Ovary (tissue), 9 donors: ENCODE results near the gene LEO1. TPM values are rescaled to one million over a fixed set of nuclear protein-coding genes. Genes with fewer than 3 reads are reported as not detected.

Experiments used
- DNase-seq, 5 donors: peaks; one replicate each; pipeline ENCODE4 v3.0.0-alpha.2; 2019 to 2020
- H3K27ac ChIP-seq, 2 donors: fragments of 200-600 bp; one replicate each; pipeline versions ENCODE4 v1.5.1 to v1.8.0; 2019 to 2022
- H3K27me3 ChIP-seq: fragments of 200-600 bp; one replicate; pipeline ENCODE4 v1.8.0; 2022
- H3K36me3 ChIP-seq: fragments of 200-600 bp; sonication (generic); one replicate; pipeline ENCODE4 v1.5.1; 2019
- H3K4me1 ChIP-seq: one replicate; pipeline ENCODE4 v1.8.1; 2013; ENCODE audit warnings: mild to moderate bottlenecking, moderate library complexity; ENCODE audit not compliant: insufficient read depth
- H3K4me3 ChIP-seq: fragments of 200-600 bp; sonication (generic); one replicate; pipeline ENCODE4 v1.5.1; 2017
- H3K9me3 ChIP-seq, 2 donors: fragments of 200-600 bp in 1 of 2; sonication (generic) in 1 of 2; one replicate each; pipeline versions ENCODE4 v1.5.1 to v1.8.1; 2013 to 2019; ENCODE audit warnings: mild to moderate bottlenecking in 1 of 2, moderate library complexity in 1 of 2
- EP300 ChIP-seq: sonication (generic); formaldehyde crosslinking; IDR thresholded peaks from one replicate; pipeline ENCODE4 v1.6.1; 2017; ENCODE audit warnings: antibody characterized with exemption
- POLR2A ChIP-seq: fragments of 450-650 bp; IDR thresholded peaks from one replicate; pipeline ENCODE4 v1.6.1; 2017; ENCODE audit warnings: antibody characterized with exemption, mild to moderate bottlenecking, moderate library complexity
- WGBS, 3 donors: extraction: QIAGEN DNeasy Blood & Tissue Kit in 1 of 3; methylation state at CpG; one replicate each; pipeline versions ENCODE4 v1.1.5 to v1.1.7; 2013 to 2017; 5-methylcytosine and 5-hydroxymethylcytosine counted together
- intact Hi-C, 4 donors: fragments of 100-400 bp; cut with DNase I; formaldehyde crosslinking; loops; one replicate each; pipeline versions ENCODE4 v1.11.0 to v1.15.1; 2022 to 2023
- polyA plus RNA-seq, 2 donors: library from polyadenylated mRNA; stranded (reverse); fragments of 200-250 nt in 1 of 2; fragments of 350-450 nt in 1 of 2; fragmentation: Illumina TruSeq in 1 of 2; extraction: RNeasy Lipid Tissue Mini Kit (QIAGEN cat#74804) in 1 of 2; gene quantifications; one replicate each; pipeline ENCODE4 v1.2.3, GENCODE V29; 2013 to 2014
- total RNA-seq, 7 donors: library from RNA; depleted of rRNA in 2 of 7; stranded (reverse); fragments of >200 nt in 2 of 7; fragmentation: NEBNext Ultra II Directional in 3 of 7; extraction: Animal tissue kit (Norgen Biotek cat#: 25700) in 3 of 7; gene quantifications; one replicate each; pipeline versions ENCODE4 v1.1.0 to v1.2.4, GENCODE V29; 2016 to 2023
- TF ChIP-seq, protein P1 (sequence below), 3 donors: fragments of 450-650 bp in 2 of 3; fragments of 200-600 bp in 1 of 3; IDR thresholded peaks; one replicate each; pipeline versions ENCODE4 v1.5.1 to v1.8.0; 2016 to 2022; ENCODE audit warnings: antibody characterized with exemption in 3 of 3, mild to moderate bottlenecking in 1 of 3
- donor health status: DM: no; HTN: no; CAD: no; lungs with moderate emphysema.
- donor health status: DM: no; HTN: no; CAD: no.
- donor health status: Bipolar disorder and iron deficiency.
- donor health status: DM: yes; HTN: yes; CAD: no.
- donor health status: DM: no; HTN: no; CAD: no.
- donor health status: DM: yes; HTN: yes; CAD: no.

The LEO1 gene
- total and polyA plus RNA-seq, 9 donors: 6.8 to 22.5 (median 9.6) TPM

DNA sequence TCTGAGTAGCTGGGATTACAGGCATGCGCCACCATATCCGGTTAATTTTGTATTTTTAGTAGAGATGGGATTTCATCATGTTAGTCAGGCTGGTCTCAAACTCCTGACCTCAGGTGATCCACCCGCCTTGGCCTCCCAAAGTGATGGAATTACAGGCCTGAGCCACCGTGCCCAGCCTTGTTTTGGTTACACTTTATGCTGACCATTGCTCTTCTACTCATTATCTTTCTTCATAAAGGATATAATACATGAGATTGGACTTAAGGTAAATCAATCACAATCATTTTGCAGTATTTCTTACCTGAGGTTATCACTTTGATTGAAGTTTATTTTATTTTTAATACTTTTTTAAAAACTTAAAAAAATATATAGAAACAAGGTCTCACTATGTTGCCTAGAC is 2.2 kb upstream of the LEO1 start:
- Histone ChIP-seq H3K27ac (no peak overlapping the region), H3K27me3 (no peaks in the 10 kb centered on the region), H3K4me3 (no peak overlapping the region), H3K4me1 (peaks cover 7% of the 10 kb centered on the region), H3K36me3 (no peaks in the 10 kb centered on the region), H3K9me3 (no peaks in the 10 kb centered on the region)
- intact Hi-C loops: loop anchor here in 2 of 4 donors (5.0 kb wide), 1 partner anchor 44 kb away; the partner anchor contains the start of gene MAPK6 (in 2 of the 2)
- WGBS, 3 donors: 93 to 95% (median 94%) methylated on average over 4 of the region's 4 CpGs
- TF ChIP-seq POLR2A (no peak), EP300 (no peak)
- TF ChIP-seq, protein P1, sequence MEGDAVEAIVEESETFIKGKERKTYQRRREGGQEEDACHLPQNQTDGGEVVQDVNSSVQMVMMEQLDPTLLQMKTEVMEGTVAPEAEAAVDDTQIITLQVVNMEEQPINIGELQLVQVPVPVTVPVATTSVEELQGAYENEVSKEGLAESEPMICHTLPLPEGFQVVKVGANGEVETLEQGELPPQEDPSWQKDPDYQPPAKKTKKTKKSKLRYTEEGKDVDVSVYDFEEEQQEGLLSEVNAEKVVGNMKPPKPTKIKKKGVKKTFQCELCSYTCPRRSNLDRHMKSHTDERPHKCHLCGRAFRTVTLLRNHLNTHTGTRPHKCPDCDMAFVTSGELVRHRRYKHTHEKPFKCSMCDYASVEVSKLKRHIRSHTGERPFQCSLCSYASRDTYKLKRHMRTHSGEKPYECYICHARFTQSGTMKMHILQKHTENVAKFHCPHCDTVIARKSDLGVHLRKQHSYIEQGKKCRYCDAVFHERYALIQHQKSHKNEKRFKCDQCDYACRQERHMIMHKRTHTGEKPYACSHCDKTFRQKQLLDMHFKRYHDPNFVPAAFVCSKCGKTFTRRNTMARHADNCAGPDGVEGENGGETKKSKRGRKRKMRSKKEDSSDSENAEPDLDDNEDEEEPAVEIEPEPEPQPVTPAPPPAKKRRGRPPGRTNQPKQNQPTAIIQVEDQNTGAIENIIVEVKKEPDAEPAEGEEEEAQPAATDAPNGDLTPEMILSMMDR (IDR thresholded peaks at IDR 0.05): no peak
- no peak for DNase-seq

DNA sequence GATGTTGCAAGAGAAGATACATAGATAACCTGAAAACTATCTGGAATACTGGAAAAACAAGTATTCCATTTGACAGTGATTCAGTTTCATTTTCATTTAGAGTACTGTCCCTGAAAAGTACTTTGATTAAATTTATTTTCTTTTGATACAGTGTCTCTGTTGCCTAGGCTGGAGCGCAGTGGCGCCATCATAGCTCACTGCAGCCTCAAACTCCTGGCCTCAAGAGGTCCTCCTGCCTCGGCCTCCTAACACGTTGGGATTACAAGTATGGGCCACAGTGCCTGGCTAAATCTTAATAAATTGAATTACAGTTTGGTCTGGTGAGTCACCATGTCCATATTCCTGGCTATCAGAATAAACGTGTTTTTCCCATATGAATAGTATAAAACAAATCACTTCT is 1.6 kb upstream of the LEO1 start:
- 54 to 82% (median 77%) methylated on average over 5 of the region's 5 CpGs for WGBS, 3 donors
- intact Hi-C loops: loop anchor here in 2 of 4 donors (5.0 kb wide), 1 partner anchor 44 kb away; the partner anchor contains the start of gene MAPK6 (in 2 of the 2)
- Histone ChIP-seq H3K27me3 (no peaks in the 10 kb centered on the region), H3K36me3 (no peaks in the 10 kb centered on the region), H3K4me3 (no peak overlapping the region), H3K4me1 (peaks cover 7% of the 10 kb centered on the region), H3K9me3 (no peaks in the 10 kb centered on the region), H3K27ac (no peak overlapping the region)
- TF ChIP-seq EP300 (no peak), POLR2A (no peak)
- TF ChIP-seq, protein P1 (IDR thresholded peaks at IDR 0.05): no peak
- DNase-seq: no peak

DNA sequence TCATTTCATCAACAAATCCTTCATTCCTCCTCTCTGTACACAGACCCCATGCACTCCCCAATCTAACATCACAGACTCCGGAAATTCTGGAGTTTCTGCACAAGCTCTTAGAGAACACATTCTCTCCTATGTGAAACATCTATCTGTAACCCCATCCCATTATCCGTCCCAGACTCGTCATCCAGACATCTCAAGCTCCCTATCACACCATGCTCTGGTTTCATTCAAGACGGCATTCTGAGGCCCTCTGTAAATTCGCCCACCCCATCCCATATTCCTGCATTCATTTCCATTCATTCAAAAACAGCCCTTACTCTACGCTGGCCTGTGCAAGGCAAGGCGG is 575 bp downstream of the LEO1 start:
- H3K27ac ChIP-seq: peak overlapping the region in 1 of 2 donors; percentile 92
- intact Hi-C loops: loop anchor here in 2 of 4 donors (5.0 kb wide), 1 partner anchor 46 kb away; the partner anchor contains the start of gene MAPK6 (in 2 of the 2)
- TF ChIP-seq EP300 (no peak), POLR2A (no peak)
- TF ChIP-seq, protein P1 (IDR thresholded peaks at IDR 0.05): no peak
- H3K9me3 ChIP-seq: no peaks in the 10 kb centered on the region
- no peak for DNase-seq
- H3K4me3 ChIP-seq: peak overlapping the region; percentile 83
- no peaks in the 10 kb centered on the region for H3K36me3 ChIP-seq
- H3K4me1 ChIP-seq: peaks cover 7% of the 10 kb centered on the region
- WGBS, 3 donors: 1 to 2% (median 1%) methylated on average over 7 of the region's 7 CpGs
- no peaks in the 10 kb centered on the region for H3K27me3 ChIP-seq

DNA sequence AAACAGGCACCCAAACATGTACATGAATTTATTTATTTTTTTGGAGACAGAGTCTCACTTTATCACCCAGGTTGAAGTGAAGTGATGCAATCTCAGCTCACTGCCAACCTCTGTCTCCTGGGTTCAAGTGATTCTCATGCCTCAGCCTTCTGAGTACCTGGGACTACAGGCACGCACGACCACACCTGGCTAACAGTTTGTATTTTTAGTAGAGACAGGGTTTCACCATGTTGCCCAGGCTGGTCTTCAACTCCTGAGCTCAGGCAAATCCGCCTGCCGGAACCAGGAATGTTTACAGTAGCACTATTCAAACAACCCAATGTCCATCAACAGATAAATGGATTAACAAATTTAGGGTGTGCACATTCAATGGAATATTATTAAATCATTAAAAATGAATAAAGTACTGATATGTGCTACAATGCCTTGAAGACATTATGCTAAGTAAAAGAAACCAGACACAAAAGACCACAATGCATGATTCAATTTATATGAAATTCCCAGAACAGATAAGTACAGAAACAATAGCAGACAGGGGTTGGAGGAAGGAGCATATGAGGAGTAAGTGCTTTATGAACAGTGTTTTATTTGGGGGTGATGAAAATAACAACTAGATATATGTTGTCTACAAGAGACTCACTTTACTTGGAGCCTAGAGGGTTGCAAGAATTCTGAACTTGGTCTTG is 1.3 kb downstream of the LEO1 start:
- Histone ChIP-seq H3K4me1 (peaks cover 7% of the 10 kb centered on the region), H3K36me3 (no peaks in the 10 kb centered on the region), H3K27me3 (no peaks in the 10 kb centered on the region), H3K4me3 (no peak overlapping the region), H3K9me3 (no peaks in the 10 kb centered on the region), H3K27ac (no peak overlapping the region)
- TF ChIP-seq EP300 (no peak), POLR2A (no peak)
- TF ChIP-seq, protein P1 (IDR thresholded peaks at IDR 0.05): no peak
- DNase-seq: no peak
- intact Hi-C loops: loop anchor here in 2 of 4 donors (5.0 kb wide), 1 partner anchor 47 kb away; the partner anchor contains the start of gene MAPK6 (in 2 of the 2)
- WGBS, 3 donors: 83 to 87% (median 84%) methylated on average over 4 of the region's 4 CpGs
